Fibroblast of skin of left biceps (primary cell): ENCODE data around the gene DHFR2.
"Not testable (repeated sequence)": the region's sequence is repeated elsewhere in the genome, so short reads cannot be mapped to it uniquely, and the experiment has no call there.

ENCODE experiments used
- DNase-seq, 2 experiments: peaks; one replicate each; pipeline ENCODE4 v3.0.0-alpha.2; 2013; ENCODE audit warnings: low read depth in 2 of 2

DHFR2 gene

DNA sequence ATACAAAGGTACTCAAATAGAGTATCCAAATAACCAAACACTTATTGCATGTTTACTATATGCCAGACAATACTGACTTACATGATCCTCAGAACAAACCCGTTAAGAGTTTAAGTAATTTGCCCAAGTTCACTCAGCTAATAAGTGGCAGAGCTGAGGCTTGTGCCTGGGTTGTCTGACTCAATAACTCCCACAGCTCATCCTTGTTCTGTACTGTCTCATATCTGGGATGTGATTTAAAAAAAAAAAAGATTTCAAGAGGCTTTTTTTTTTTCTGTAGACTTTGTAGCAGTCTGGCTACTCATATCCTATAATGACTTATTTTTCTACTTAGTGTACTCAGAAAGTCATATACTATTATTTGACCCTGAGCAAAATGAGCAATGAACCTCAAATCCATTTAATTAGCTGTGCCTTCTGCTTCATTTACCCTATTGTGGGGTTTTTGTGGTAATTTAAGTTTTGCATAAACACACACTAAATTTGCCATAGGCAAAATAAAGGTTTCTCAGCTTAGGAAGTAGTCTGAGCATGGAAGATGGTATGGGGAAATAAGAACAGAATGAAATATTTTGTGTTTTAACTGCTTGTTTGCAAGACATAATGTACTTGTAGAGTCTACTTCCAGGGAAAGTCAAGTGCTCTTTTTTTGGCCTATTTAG lies 3.2 kb upstream of the DHFR2 start:
- no peak for DNase-seq

DNA sequence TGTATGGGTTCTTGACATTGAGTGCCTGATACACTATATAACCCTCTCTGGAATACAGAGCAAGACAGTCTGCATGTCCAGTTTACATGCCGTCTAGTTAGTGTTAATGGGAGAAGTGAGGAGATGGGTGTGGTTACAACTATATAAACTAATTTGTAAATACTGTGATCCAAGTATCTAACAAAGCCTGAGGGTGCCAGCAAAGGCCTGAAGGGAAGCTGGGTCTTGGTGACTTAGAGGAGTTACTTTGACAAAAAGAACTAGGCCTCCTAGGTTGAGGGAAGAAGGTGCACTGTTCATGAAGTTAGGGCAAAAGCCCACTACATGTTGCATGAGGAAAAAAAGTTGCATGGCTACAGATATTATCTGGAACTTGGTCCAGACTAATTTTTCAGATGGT lies 2.4 kb upstream of the DHFR2 start:
- no peak for DNase-seq

DNA sequence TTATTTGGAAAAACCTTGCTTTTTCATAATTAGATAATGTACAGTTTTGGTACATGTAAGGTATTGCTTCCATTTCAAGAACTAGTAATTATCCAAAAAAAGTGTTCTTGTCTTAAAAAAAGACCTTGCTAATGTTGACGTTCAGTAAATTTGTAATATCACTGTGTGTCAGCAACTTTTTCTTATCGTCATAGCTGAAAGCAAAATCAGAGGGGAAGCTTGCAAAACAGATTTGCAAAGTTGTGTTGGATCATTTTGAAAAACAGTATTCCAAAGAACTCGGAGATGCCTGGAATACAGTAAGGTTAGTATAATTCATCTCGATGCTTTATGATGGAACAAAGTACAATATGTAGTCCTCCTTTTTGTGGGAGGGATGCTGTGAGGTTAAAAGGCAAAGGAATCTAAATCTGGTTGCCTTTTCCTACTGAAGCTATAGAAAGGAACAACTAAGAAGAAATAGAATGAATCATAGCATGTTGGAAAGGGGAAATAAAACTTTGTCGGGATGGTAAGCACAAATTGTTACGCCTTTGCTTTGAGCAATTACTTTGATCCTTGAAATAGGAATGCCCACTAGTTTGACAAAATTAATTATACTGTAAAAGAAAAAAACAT lies 1.6 kb upstream of the DHFR2 start:
- no peak for DNase-seq

DNA sequence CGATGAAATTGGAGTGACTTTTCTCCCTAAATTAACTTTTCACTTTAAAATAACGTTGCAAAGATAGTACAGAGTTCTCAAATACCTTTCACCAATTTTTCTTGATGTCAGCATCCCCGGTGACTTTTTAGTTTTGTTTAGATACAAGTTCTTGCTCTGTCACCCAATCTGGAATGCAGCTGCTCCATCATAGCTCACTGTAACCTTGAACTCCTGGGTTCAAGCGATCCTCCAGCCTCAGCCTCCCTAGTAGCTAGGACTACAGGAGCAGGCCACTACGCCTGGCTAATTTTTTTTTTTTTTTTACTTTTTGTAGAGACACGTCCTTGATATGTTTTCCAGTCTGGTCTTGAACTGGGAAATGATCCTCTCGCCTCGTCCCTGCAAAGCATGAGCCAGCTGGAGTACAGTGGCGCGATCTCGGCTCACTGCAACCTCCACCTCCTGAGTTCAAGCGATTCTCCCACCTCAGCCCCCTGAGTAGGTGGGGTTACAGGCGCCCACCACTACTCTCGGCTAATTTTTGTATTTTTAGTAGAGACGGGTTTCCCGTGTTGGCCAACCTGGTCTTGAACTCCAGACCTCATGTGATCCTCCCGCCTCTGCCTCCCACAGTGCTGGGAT lies 892 bp upstream of the DHFR2 start:
- no peak for DNase-seq

DNA sequence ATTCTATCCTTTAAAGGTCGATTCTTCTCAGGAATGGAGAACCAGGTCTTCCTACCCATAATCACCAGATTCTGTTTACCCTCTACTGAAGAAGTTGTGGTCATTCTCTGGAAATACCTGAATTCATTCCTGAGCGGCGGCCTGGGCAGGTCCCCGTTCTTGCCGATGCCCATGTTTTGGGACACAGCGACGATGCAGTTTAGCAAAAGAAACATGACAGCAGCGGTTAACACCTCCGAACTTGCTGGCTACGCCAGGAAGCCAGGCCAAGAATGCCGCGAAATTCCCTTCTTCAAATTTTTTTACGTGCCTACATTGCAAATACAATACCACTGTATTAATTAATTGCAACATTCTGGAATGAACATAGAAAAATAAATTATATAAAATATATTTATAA lies 1.4 kb downstream of the DHFR2 start:
- no peak for DNase-seq

DNA sequence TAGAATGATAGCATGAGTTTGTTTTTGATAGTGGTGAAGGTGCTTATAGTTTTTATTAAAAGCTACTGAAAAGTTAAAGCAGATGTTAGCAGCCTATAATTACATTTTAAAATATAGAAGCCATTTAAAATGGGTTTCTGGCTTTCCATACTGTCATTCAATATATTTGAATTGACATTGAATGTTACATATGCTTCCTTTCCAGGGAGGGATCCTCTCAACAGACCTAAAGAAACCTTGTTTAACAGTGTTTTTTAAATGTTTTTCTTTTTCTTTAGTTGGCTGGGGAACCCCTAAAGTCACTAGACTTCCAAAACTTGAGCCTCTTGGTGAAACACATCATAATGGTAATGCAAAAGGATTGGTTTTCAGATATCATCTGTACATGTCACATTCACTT lies 12.2 kb downstream of the DHFR2 start:
- no peak for DNase-seq

DNA sequence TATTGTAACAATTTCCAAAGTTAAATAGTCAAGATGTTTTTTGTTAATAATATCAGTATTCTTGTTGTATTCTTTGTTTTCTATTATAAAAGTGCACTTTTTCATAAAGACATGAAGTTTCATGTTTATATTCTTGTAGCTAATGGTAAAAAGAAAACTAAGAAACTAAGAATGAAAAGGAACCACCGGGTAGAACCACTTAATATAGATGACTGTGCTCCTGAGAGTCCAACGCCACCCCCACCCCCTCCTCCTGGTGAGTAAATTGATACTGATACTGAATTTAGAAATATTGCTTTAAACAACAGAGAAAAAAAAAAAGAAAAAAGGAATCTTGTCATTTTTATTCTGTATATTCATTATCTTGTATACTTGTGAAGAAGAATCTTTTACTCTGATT lies 13.4 kb downstream of the DHFR2 start:
- no peak for DNase-seq

DNA sequence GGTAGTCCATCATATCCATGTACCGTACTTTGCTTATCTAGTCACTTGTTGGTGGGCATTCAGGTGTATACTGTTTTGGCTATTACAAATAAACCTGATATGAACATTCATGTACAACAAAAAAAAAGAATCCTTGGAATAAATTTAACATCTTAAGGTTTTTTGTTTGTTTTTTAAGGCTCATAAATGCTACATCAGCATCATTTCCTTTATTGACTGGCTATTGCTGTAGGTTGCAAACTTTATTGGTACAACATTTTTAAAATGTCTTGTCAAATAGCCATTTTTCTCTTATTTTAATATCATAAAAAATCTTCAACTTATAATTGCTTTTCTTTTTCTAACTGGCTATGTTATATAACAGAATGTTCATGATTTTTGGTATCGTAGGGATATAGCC lies 16.2 kb downstream of the DHFR2 start:
- DNase-seq: no peak

DNA sequence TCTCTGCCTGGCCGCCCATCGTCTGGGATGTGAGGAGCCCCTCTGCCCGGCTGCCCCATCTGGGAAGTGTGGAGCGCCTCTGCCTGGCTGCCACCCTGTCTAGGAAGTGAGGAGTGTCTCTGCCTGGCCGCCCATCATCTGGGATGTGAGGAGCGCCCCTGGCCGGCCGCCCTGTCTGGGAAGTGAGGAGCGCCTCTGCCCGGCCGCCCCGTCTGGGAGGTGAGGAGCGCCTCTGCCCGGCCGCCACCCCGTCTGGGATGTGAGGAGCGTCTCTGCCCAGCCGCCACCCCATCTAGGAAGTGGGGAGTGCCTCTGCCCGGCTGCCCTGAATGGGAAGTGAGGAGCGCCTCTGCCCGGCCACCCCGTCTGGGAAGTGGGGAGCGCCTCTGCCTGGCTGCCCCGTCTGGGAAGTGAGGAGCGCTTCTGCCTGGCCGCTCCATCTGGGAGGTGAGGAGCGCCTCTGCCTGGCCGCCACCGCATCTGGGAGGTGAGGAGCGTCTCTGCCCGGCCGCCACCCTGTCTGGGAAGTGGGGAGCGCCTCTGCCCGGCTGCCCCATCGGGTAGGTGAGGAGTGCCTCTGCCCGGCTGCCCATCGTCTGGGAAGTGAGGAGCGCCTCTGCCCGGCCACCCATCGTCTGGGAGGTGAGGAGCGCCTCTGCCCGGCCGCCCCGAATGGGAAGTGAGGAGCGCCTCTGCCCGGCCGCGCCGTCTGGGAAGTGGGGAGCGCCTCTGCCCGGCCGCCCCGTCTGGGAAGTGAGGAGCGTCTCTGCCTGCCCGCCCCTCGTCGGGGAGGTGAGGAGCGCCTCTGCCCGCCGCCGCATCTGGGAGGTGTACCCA lies 18.4 kb downstream of the DHFR2 start:
- DNase-seq: not testable (repeated sequence)

DNA sequence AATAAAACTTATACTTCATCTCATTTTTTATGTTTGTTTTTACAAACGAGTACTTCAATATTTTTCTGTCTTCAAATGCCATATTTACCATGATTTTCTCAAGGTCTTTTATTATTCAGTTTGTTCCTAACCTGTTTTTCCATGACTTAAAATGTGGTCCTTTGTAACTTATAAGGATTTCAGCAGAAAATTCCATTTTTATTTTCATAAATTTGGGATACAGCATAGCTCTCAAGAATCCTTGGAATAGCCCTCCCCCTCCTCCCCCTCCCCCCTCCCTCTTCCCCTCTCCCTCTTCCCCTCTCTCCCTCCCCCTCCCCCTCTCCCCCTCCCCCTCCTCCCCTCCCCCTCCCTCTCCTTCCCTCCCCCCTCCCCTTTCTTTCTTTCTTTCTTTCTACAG lies 19.4 kb downstream of the DHFR2 start:
- DNase-seq: no peak

DNA sequence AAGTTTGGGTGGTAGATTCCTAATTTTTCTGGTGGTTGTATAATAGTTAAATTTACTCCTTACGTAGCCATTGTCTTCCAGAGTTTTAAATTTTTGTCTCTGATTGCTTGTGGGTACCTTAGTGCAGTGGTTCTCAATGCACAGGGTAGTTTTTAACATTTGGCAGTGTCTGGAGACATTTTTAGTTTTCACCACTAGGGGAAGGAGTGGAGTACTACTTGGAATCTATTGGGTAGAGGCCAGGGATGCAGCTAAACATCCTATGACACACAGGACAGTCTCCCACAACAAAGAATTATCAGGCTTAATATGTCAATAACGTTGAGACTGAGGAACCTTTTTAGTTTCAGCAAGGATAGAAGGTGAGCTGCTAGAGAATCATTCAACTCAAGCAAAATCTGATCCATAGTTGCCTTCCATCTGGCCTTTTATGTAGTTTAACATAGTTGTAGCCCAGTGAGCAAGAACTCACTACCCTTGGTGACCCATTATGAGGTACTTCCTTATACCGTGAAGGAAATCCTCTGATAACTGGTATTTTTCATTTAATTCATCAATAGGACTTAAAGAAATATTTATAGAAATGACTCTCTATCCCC lies 25.7 kb downstream of the DHFR2 start:
- DNase-seq: peak; percentile 10 to 11

DNA sequence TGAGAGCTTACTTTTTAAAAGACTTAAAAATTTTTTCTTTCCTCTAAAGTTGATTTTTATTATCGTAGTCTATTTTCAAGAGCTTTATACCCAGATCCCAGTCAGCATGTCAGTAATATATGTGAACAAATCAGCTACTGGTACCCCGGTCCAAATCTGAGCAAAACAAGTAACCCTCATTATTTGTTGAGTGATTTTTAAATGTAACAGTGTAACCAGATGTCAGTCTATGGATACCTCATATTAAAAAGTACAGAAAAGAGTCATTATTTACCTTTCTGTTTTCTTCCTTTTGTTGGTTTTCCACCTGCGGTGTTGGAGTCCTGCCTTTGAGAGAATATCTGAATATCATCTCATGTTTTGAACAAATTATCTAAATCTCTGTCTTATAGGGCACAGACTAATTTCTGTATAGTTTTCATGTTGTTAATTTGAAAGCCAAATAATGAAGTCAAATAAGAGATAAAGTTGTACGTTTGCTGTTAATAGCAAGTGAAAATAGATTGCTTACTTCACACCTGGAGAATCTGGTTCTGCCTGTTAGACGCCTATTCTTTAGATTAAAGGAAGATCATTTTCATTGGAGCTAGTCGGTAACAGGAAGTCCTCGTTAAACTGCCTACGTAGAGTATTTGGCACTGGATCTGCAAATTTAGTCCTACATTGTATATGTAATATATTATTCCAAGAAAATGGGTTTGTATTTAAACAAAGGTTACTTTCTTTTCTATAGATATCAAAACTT lies 34.5 kb downstream of the DHFR2 start, which contains the start of gene STX19:
Gene STX19, minus strand, starts transcription at position 505 of the 745 bp plus-strand sequence. CDS start 13,328 bp downstream, outside the sequence.
- no peak for DNase-seq

DNA sequence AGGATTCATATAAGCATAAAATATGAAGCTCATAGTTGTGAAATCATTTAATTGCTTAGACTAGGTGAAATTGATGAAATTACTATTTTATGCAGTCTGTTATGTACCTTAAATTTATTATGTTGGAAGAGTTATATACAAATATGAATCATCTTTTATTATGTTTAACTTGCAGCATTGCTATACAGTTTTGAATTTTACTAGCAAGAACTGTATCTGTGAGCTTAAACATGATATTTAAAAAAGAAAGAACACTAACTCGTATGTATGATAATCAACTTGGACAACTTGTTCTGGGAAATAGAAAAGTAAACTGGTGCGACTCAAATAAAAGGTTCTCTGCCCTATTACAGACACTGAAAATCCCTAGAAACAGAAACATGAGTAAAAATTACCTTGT lies 36.1 kb downstream of the DHFR2 start:
- no peak for DNase-seq

DNA sequence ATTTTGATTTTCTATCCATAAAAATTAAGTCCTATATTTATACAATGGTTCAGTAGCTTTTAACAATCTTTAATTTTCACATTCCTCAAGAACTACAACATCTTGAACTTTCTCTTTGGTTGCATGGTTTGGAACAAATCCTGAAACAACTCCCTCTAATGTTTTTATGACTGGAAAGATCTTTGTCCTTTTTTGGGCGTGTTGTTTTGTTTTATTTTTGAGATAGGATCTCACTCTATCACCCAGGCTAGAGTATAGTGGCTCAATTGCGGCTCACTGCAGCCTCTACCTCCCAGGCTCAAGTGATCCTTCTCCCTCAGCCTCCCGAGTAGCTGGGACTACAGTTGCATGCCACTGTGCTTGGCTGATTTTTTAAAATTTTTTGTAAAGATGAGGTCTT lies 38.3 kb downstream of the DHFR2 start:
- DNase-seq: peak; percentile 12

DNA sequence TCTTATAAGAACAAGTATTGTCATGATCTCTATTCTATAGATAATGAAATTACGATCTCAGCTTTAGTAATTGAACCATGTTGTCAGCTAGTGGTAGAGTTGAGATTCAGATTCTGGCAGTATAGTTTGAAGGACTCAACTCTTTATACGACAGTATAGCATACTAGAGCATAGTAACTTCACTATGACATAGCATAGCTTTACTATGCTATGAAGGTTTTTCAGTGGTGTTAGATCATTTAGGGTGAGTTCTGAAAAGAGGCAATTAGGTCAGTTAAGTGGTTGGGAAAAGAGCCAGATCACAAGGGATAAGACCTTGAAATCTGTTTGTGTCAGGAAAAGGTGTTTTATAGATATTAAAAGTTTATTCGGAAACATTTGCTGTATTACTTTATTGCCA lies 42.4 kb downstream of the DHFR2 start:
- DNase-seq: no peak

DNA sequence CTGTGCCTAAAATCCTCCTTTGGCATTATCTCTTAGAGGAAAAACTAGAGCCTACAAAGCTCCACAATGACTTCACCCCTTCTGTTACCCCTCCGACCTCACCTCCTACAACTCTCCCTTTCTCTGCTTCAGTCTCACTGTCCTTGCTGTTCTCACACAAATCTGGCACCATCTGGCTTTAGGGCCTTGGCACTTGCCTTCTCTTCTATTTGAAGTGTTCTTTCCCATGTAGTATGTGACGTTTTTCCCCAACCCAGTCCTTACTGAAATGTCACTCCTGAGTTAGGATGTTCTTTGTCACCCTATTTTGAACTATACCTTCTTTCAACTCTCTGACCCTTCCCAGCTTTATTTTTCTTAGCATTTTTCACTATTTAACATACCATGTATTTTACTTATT lies 43.1 kb downstream of the DHFR2 start:
- DNase-seq: no peak

DNA sequence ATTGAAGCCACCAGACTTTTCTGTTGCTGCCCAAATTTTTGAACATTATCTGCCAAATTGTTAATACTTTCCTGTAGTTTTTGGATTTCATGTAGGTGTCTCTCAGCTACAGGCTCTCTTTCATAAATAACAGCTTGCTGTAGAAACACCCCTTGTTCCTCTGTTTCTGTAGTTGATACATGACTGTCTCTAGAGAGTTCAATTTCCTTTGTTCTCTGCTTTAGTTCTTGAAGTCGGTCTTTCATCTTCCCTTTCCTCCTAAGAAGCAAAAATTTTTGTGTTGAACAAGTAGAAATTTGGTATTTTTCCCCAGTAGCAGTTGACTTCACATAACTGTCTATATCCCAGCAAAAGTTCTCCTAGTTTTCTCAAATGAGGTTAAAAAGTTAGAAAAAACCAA lies 47.7 kb downstream of the DHFR2 start:
- no peak for DNase-seq

DNA sequence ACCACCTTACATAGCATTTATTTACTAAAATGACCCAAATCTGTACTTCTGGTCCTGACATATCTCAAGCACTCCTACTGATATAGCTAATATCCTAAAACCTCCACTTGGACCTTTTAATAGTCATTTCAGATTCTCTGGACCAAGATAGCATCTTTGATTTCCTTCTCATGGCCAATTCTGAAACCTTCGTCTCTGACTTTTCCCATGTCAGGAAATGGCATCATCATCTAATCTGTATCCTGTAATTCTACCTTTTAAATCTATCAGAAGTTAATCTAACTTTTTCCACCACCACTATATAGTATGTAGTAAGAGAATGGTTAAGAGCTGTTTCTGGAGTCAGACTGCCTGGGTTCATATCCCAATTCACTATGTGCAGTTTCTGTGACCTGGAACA lies 50.5 kb downstream of the DHFR2 start:
- DNase-seq: no peak

DNA sequence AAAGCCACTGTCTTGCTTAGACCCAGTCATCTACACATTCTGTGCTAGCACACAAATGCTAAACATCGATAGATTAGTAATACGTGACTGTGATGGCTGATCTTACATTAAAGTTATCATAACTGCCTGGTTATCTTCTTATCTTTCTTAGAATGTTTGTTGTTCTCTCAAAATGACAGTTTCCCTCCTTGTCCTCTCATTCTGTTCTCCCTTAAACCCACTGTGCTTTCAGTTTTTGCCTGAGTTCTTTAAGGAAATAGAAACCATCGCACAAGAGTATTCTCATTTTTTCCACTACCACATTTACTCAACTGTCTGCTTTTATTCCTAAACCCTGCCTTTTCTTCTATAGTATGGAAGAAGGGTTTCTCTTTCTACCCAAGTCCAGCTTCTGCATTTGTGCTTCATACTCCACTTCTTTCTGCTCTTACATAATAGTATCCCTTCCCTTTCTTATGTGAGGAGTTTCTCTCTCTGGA lies 51.4 kb downstream of the DHFR2 start:
- DNase-seq: no peak

DNA sequence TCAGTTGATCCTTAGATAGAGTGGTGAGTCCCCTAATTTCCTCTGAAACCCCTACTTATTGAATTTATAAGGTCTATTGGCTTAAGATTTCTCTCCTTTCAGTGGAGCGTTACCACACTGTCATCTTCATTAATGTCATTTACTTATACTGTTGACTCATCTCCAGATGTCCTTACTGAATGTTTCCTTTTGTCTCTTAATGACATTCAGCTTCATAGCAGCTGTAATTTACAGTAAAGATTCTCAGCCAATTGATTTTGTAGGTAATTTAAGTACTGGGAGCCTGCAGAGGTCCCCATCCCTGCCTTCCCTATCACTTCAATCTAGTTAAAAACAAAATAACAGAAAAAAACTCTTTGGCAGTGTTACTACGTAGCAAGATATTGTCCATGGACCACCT lies 53.1 kb downstream of the DHFR2 start:
- no peak for DNase-seq

DNA sequence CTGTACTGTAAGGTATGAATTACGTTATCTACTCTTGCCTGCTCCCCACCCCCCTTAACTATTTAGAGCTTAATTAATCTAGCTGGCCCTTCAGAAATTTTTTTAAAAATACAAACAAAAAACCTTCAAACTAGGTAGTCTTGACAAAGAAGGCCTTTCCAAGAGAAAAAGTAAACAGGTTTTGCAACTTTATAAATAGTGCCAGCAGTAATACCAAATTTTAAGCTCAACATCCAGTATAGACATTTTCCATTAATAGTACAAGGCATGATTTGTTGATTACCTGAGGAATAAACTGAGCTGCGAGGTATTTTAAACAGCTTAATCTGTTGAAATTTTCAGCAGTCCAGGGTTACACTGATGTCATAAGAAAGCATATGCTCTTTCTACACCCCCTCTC lies 54.5 kb downstream of the DHFR2 start:
- DNase-seq: no peak
